ENCODE measurements around the gene CEMP1. TPM values are rescaled to one million over a fixed set of nuclear protein-coding genes. Genes with fewer than 3 reads are reported as not detected.

CEMP1 gene, protein sequence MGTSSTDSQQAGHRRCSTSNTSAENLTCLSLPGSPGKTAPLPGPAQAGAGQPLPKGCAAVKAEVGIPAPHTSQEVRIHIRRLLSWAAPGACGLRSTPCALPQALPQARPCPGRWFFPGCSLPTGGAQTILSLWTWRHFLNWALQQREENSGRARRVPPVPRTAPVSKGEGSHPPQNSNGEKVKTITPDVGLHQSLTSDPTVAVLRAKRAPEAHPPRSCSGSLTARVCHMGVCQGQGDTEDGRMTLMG
- not detected in 2 replicates for total RNA-seq

DNA sequence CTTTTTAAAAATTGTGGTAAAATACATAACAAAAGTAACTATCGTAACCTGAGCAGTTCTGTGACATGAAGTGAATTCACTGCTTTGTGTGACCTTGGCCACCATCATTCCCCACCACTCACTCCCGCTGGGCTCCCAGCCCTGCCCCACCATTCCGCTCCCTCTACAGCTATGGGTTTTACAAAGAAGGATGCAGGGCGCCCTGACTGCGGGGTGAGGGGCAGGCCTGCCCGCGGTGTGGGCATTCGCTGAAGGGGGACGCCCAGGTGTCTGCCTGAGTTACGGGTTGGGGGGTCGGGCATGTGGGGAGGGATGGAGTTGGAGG is at the start of gene CEMP1:
CEMP1 (minus strand) TSS at position 38 of the 325 bp plus-strand sequence. CDS start 335 bp downstream, outside the sequence.

DNA sequence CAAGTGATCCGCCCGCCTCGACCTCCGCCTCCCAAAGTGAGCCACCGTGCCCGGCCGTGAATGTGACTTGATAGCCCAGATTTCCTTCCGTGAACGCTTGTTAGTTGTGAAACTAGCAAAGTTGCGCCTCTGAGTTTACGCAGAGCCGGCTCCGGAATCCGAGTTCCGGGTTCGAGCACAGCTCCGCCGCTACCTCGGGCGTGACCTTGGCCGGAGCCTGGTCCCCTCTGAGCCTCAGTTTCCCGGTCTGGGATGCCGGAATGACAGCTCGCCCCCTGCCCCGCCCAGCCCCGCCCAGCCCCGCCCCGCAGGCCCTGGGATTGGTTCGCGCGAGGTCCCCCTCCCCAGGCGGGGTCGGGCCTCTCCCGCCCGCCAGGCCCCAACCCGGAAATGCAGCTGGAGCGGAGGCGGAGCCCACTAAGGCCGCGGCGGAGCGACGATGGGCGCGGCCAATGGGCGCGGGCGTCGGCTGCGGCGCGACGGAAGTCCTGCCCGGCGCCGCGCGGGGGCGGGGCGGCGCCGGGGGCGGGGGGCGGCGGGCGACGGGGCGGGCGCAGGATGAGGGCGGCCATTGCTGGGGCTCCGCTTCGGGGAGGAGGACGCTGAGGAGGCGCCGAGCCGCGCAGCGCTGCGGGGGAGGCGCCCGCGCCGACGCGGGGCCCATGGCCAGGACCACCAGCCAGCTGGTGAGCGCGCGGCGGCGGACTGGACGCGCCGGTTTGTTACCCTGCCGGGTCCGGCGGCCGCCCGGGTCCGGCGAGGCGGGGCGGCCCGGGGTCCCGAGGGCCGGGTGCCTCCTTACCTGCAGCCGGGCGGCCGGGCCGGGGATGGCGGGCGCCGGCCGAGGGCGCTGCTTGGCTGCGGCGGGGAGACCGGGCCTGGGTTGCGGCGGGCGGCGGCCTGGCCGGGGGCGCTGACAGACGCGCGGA is 6.5 kb upstream of the CEMP1 start, which contains the start of gene PDPK1:
PDPK1 (plus strand) TSS at position 571 of the 929 bp plus-strand sequence; CDS start at position 663, 92 bp downstream.

DNA sequence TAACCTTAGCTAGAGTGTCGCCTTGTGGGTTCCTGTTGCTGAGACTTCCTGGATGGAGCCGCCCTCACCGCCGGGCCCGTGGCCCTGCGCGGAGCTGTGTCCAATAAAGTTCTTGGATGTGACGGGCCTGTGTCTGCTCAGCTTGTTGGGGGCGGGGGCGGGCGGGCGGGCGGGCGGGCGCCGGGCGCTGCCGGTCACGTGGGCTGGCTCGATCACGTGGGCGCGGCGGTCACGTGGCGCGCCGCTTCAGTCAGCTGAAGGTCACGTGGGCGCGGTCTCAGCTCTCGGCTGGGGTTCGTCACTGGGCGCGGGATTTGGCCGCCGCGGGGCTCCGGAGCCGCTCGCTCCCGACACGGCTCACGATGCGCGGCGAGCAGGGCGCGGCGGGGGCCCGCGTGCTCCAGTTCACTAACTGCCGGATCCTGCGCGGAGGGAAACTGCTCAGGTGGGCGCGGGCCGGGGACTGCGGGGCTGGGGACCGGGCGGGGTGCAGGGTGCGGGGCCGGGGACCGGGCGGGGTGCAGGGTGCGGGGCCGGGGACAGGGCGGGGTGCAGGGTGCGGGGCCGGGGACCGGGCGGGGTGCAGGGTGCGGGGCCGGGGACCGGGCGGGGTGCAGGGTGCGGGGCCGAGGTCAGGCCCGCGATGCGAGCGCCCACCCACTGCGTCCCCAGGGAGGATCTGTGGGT is 11.0 kb downstream of the CEMP1 start, which contains the start of gene AMDHD2:
AMDHD2 (plus strand) TSS at position 275 of the 687 bp plus-strand sequence; CDS start at position 363, 88 bp downstream.

DNA sequence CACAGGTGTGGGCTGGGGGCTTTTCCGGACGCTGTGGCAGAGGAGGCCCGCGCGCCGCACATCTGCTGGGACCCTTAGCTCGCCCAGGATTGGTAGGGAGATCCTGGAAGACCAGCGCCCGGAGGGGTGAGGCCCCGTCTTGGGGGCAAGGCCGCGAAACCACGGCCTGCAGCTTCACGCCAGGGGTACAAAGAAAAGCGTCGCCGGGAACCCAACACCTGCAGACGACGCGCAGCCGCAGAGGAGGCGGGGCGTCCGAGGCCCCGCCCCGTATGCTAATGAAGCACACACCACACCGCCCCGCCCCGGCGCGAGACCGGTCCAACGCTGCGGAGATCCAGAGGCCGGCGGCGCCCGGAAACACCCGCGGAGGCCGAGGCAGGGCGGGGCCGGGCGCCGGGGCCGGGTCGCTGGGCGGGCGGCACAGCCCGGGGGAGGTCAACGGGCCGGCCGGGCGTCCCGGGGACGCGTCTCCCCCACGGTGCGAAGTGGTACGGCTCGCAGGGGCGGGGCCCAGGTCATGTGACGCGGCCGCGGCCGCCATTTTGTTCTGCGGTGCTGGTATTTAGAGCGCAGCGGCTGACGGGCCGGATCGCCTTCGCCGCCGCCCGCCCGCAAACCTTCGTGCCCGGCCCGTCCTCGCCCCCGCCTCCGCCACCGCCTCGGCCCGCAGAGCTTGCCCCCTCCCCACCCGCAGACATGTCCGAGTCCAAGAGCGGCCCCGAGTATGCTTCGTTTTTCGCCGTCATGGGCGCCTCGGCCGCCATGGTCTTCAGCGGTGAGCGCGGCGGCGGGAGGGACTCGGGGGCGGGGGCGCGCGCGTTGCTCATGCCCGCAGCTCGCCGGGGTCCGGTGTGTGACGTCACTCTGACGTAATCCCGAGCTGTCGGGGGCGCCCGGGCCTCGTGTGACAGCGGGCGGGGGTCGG is 17.5 kb downstream of the CEMP1 start, which contains the start of gene ATP6V0C:
ATP6V0C (plus strand) TSS at position 548 of the 928 bp plus-strand sequence; CDS start at position 700, 152 bp downstream.

Other genes with a start within 250 kb of the CEMP1 start
- gene ABCA3, start 190.7 kb downstream of the CEMP1 start, total RNA-seq, result 15.3 and 21.9 TPM in 2 replicates
- gene CCNF, start 102.0 kb downstream of the CEMP1 start, total RNA-seq, result 35.1 and 45.4 TPM in 2 replicates
- gene TEDC2, start 71.3 kb downstream of the CEMP1 start, total RNA-seq, result 7.4 and 9.1 TPM in 2 replicates
- gene NTN3, start 60.1 kb downstream of the CEMP1 start, total RNA-seq, result not detected in 2 replicates
- 9.7 and 10.6 TPM in 2 replicates for gene TBC1D24, start 56.3 kb downstream of the CEMP1 start, total RNA-seq
- gene ATP6V0C, start 17.5 kb downstream of the CEMP1 start, total RNA-seq, result 4.3 and 4.5 TPM in 2 replicates
- gene AMDHD2, start 11.0 kb downstream of the CEMP1 start, total RNA-seq, result 27.6 and 36.2 TPM in 2 replicates
- gene PDPK1, start 6.6 kb upstream of the CEMP1 start, total RNA-seq, result 16.2 and 26.7 TPM in 2 replicates
- 19.9 and 27.9 TPM in 2 replicates for gene KCTD5, start 151.1 kb upstream of the CEMP1 start, total RNA-seq
- gene PRSS27, start 188.8 kb upstream of the CEMP1 start, total RNA-seq, result 0.32 and 0.46 TPM in 2 replicates
- gene SRRM2, start 221.2 kb upstream of the CEMP1 start, total RNA-seq, result 31.9 and 36.7 TPM in 2 replicates
- 394 and 1,158 TPM in 2 replicates for gene ELOB, start 245.9 kb upstream of the CEMP1 start, total RNA-seq